ENCODE data around the gene TTC39C.

DNA sequence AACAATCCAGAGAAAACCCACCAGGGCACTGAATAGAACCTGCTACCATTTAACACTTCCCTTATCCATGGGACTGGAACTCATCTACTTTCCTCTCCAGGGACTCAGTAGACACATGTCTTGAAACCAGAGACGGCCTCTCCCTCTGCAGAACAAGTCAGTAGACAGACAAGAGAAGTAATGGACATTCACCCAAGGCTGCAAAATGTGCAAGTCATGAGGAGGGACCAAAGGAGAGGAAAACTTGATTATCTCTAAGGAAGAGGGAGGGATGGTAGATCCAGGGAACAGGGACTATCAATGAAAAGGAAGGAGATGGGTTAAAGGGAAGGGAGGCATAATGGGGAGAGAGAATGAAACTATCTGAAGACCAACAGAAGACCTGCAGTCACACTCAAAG, 5.3 kb upstream of the TTC39C start:
- TF ChIP-seq, protein P1, sequence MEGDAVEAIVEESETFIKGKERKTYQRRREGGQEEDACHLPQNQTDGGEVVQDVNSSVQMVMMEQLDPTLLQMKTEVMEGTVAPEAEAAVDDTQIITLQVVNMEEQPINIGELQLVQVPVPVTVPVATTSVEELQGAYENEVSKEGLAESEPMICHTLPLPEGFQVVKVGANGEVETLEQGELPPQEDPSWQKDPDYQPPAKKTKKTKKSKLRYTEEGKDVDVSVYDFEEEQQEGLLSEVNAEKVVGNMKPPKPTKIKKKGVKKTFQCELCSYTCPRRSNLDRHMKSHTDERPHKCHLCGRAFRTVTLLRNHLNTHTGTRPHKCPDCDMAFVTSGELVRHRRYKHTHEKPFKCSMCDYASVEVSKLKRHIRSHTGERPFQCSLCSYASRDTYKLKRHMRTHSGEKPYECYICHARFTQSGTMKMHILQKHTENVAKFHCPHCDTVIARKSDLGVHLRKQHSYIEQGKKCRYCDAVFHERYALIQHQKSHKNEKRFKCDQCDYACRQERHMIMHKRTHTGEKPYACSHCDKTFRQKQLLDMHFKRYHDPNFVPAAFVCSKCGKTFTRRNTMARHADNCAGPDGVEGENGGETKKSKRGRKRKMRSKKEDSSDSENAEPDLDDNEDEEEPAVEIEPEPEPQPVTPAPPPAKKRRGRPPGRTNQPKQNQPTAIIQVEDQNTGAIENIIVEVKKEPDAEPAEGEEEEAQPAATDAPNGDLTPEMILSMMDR (IDR thresholded peaks at IDR 0.05), result no peak
- TF ChIP-seq ZFX (IDR thresholded peaks at IDR 0.05; ENCODE audit: borderline replicate concordance), result no peak

Data from 22Rv1 (cell line).